CD4-positive, alpha-beta T cell treated with Interleukin-2 at 100 ng/mL for 4 hours (primary cell): ENCODE measurements around the gene DNAH11.
A peak's percentile ranks its signal among the peaks of the same experiment; 100 is the strongest.
"Not testable (repeated sequence)": the region's sequence is repeated elsewhere in the genome, so short reads cannot be mapped to it uniquely, and the experiment has no call there.

Experiments used
- DNase-seq: peaks from one replicate; pipeline ENCODE4 v3.0.0-alpha.2; 2020; ENCODE audit warnings: low spot score

The DNAH11 gene

GRCh38 chr7:21542891-21543527, at the start of gene DNAH11:
Gene DNAH11, plus strand, starts transcription at chr7:21543039. Its CDS starts 207 bp downstream, at chr7:21543246.
- DNase-seq, result no peak

- no peak for DNase-seq
Observed at GRCh38 chr7:21495731-21496130, 47.1 kb upstream of the DNAH11 start.

GRCh38 chr7:21497072-21497471, 45.8 kb upstream of the DNAH11 start:
- no peak for DNase-seq

GRCh38 chr7:21500117-21500832, 42.6 kb upstream of the DNAH11 start:
- no peak for DNase-seq

- no peak for DNase-seq
Observed at GRCh38 chr7:21504021-21504420, 38.8 kb upstream of the DNAH11 start.

- peak; percentile 44 for DNase-seq
Observed at GRCh38 chr7:21507627-21508343, 35.1 kb upstream of the DNAH11 start.

- DNase-seq, result no peak
Observed at GRCh38 chr7:21508538-21508937, 34.3 kb upstream of the DNAH11 start.

GRCh38 chr7:21514062-21514461, 28.8 kb upstream of the DNAH11 start:
- DNase-seq, result no peak

GRCh38 chr7:21524680-21525079, 18.2 kb upstream of the DNAH11 start:
- no peak for DNase-seq

GRCh38 chr7:21526007-21526406, 16.8 kb upstream of the DNAH11 start:
- DNase-seq, result peak; percentile 44

GRCh38 chr7:21526448-21526847, 16.4 kb upstream of the DNAH11 start:
- no peak for DNase-seq

- not testable (repeated sequence) for DNase-seq
Observed at GRCh38 chr7:21532485-21532884, 10.4 kb upstream of the DNAH11 start.

GRCh38 chr7:21533646-21534045, 9.2 kb upstream of the DNAH11 start:
- DNase-seq, result not testable (repeated sequence)

GRCh38 chr7:21536445-21537118, 6.3 kb upstream of the DNAH11 start:
- DNase-seq, result not testable (repeated sequence)

- DNase-seq, result no peak
Observed at GRCh38 chr7:21538936-21539495, 3.8 kb upstream of the DNAH11 start.

- DNase-seq, result no peak
Observed at GRCh38 chr7:21543528-21544302, 876 bp downstream of the DNAH11 start.

GRCh38 chr7:21544303-21544656, 1.4 kb downstream of the DNAH11 start:
- DNase-seq, result no peak

- no peak for DNase-seq
Observed at GRCh38 chr7:21544715-21545114, 1.9 kb downstream of the DNAH11 start.

GRCh38 chr7:21547501-21547900, 4.7 kb downstream of the DNAH11 start:
- no peak for DNase-seq

GRCh38 chr7:21548491-21548890, 5.7 kb downstream of the DNAH11 start:
- DNase-seq, result no peak

- DNase-seq, result no peak
Observed at GRCh38 chr7:21550076-21550475, 7.2 kb downstream of the DNAH11 start.
